Measurements from ENCODE around the gene TSPAN4.

The TSPAN4 gene

DNA sequence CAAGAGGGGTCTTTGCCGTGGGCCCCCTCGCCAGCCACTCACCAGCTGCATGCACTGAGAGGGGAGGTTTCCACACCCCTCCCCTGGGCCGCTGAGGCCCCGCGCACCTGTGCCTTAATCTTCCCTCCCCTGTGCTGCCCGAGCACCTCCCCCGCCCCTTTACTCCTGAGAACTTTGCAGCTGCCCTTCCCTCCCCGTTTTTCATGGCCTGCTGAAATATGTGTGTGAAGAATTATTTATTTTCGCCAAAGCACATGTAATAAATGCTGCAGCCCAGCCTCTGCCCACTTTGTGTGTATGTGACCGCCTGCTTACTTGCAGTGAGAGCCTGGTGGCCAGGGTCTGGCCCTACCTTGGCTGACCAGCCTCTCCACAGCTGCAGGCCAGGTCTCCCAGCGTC is 17.7 kb upstream of the TSPAN4 start:
- DNase-seq, result no peak

DNA sequence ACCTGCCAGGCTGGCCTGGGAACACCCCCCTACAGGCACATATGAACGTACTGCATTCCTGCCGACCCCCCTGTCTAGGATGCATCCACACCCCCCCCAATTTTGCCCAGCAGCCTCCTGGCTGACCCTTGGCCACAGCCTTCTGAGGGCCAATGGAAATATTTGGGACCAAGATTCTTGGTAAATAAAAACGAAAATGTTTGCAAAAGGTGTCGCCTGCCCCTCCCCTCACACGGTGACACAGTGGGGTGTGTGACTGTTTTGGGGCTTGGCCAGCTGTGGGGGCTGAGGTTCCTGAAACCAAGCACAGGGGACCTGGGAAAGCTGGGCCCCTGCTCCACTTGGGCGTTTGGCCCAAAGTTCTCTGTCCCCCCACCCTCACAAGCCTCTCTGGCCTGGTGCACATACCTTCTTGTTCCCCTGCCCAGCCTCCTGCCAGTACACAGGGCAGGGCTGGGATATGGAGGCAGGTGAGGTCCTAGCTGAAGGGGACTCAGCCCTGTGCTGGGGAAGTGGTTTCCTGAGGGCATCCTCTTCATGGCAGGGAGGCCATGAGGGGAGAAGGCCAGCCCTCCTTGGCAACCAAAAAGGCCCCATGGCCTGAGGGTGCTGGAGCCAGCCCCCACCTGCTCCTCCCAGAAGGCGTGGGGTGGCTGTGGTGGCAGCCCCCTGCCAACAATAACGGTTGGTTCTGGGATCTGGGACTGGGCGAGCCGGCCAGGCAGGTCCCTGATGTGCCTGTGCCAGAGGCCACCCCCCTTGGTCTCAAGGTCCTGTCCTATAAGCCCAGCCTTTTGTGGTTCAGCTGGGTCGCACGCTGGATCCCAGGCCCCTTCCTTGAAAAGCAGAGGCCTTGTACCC is 17.1 kb upstream of the TSPAN4 start:
- no peak for DNase-seq

DNA sequence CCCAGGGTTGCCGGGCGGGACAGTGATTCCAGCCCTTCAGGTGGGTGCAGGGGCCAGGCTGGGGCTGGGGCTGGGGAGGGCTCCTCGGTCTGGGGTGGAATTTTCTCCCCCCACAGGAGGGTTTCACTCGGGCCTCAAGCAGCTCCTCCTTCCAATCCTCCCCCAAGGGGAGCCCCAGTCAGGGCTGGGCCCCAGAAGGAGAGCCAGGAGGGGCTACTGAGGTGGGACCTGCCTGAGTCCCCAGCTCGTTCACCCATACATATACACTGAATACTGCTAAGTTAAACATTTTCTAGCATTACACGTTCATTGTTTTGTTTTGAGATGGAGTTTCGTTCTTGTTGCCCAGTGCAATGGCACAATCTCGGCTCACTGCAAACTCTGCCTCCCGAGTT is 16.4 kb upstream of the TSPAN4 start:
- no peak for DNase-seq

DNA sequence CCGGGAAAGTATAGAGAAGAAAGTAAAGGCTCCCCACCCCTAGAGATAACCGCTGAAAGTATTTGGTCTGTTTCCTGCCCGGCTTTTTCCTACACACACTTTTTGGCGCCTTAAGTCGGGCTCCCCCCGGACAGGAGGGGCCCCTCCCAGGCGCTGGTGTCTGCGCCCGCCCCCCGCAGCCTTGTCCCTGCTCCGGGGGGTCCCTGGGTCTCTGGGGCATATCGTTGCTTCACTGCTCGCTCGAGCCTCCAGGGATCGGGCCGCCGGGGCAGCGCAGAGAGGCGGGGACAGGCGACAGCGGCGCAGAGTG is 15.9 kb upstream of the TSPAN4 start:
- no peak for DNase-seq

DNA sequence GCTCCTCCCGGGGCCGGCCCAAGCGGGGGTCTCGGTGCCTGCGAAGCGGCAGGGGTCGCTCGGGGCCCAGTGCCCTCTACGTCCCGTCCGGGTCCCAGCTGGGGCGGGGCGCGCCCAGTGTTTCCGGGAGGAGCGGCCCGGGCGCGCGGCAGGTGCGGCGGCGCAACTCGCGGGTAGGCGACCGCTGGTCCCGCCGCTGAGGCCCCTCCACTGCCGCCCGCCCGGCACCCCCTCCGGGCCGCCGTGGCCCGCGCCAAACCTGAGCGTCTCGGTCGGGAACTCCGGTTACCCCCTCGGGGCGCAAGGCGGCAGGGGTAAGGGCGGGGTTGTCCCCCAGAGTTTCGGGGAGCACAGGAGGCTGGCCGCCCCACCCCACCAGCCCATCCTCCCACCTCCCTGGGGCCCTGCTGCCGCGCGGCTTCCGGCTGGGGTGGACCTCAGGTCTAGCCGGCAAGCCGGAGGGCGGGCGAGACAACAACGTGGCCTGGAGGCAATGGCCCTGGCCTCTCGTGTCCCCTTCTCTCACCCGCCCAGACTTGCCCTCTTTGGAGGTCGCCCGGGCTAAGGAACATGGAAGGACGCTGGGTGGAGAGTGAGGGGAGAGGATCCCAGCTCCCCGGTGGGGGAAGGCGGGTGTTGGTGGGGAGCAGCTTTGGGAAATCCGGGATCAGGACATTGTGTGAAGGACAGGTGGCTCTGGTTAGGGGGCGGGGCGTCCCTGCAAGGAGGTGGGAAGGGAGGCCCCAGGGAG is 15.3 kb upstream of the TSPAN4 start:
- DNase-seq, result no peak

DNA sequence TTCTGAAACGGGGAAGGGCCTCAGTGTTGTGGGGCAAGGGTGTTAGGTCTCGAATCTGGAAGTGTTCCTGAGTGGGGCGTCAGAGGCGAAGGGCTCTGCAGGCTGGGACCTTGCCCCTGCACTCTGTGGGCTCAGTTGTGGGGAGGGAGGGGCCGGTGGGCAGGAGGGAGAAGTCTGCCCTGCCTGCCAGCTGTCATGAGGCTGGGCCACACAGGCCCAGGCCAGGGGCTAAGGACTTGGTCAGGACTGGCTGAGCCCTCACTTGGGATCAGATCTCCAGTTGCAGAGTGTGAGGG is 14.8 kb upstream of the TSPAN4 start, which contains the start of gene CRACR2B:
TSS of gene CRACR2B (plus strand) at position 23 of the 296 bp plus-strand sequence. CDS start 689 bp downstream, outside the sequence.
- DNase-seq, result no peak

DNA sequence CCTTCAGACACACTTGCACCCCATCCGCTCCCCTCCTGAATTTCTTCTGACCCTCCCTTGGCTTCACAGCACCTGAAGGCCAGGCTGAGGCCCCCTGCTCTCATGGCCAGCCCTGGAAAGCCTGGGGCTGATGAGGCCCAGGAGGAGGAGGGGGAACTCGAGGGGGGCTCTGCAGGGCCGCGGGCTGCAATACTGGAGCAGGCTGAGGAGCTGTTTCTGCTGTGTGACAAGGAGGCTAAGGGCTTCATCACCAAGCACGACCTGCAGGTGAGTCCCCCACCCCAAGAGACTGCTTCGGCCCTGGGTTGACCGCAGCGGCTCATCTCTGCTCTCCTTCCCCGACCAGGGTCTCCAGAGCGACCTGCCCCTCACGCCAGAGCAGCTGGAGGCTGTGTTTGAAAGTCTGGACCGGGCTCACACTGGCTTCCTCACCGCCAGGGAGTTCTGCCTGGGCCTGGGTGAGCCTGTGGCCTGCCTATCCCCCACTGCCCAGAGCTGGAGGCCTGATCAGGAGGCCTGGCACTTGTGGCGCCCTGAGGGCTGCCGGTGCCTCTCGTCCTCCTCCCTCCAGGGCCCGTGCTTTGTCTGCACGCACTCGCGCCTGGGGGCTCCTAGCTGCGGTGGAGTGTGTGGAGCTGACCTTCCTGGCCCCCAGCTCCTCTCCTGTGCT is 14.0 kb upstream of the TSPAN4 start:
- no peak for DNase-seq

DNA sequence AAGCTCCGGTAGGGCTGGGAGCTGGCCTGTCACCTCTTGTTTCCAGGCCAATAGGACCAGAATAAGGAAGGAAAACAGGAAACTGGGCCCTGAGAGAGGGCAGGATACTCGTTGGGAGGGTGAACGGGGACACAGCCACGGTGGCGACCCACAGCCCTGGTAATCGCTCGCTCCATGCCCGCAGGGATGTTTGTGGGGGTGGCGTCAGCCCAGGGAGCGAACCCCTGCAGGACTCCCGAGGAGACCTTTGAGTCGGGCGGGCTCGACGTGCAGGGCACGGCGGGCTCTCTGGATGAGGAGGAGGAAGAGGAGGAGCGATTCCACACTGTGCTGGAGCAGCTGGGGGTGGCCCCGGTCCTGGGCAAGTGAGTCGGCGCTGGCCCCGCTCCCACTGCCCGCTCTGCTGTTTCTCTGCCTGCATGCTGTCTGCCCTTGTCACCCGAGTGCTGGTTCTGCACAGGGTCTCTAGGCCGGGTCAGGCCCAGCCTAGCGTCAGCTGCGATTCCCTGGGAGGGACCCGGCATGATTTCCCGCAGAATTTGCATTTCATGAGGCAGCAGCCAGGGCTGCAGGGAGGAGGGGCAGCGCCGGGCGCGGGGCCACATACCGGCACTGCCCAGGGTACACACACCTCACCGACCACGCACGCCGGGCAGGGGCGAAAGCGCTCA is 13.3 kb upstream of the TSPAN4 start:
- no peak for DNase-seq

DNA sequence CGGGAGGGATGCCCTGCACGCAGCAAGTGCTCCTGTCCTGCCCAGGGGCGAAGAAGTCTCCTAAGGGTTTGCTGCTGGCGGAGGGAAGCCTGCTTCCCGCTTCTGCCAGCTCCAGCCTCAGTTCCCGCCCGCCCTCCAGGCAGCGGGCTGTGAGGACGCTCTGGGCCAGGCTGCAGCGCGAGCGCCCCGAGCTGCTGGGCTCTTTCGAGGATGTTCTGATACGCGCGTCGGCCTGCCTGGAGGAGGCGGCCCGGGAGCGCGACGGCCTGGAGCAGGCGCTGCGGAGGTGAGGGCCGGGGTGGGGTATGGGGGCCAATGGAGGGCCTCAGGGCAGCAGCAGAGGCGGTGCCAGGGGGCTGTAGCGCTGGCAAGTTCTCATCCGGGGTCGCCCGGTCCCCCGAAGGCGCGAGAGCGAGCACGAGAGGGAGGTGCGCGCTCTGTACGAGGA is 12.8 kb upstream of the TSPAN4 start:
- DNase-seq, result no peak

DNA sequence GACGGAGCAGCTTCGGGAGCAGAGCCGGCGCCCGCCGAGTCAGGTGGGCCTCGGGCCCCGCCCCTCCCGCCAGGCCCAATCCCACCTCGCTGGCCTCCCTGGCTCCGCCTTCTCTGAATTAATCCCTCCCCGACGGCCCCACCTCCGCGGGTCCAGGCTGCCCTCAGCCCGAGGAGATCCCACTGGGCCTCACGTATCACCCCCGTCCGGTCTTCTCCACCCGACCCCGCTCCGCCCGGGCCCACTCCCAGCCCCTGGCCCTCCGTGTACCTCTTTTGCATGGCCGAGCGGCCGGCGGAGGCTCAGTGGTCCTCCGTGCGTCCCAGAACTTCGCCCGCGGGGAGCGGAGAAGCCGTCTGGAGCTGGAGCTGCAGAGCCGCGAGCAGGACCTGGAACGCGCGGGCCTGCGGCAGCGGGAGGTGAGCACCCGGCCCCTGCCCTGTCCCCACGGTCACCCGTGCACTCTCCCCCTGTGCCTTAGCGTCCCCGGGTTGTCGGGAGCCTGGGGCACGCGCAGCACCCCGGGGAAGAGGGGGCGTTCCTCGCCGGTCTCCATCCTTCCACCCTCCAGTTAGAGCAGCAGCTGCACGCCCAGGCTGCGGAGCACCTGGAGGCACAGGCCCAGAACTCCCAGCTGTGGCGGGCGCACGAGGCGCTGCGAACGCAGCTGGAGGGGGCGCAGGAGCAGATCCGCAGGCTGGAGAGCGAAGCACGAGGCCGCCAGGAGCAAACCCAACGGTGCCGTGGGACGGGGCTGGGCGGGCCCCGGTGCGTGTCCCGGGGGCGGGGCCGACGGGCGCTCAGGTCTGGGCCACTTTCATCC is 12.1 kb upstream of the TSPAN4 start:
- peak; percentile 79 for DNase-seq

DNA sequence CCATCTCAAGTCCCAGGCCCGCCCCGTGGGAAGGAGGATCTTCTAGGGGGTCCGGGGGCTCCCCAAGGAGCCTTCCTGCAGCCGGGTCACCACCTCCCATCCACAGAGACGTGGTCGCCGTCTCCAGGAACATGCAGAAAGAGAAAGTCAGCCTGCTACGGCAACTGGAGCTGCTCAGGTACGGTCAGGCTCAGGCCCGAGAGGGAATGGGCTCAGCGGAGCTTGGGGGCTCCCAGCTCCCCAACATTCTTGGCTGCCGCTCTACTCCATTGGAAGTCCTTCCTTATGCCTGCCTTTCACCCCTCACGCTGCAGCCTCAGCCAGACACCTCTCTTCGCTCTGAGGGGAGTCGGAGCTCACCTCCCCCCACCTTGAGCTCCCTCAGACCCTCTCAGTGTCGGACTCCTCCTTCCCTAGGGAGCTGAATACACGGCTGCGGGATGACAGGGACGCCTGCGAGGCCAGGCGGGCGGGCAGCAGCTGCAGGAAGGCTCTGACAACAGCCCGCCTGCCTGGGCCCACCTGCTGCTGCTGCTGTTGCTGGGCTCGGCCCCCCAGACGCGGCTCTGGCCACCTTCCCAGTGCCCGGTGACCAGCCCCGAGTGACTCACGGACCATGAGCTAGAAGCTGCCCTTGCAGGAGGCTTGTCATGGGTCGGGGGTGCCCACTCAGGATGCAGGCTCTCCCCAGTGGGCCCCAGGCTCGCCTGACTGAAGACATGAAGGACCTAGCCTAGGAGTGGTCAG is 11.4 kb upstream of the TSPAN4 start:
- peak; percentile 63 for DNase-seq

DNA sequence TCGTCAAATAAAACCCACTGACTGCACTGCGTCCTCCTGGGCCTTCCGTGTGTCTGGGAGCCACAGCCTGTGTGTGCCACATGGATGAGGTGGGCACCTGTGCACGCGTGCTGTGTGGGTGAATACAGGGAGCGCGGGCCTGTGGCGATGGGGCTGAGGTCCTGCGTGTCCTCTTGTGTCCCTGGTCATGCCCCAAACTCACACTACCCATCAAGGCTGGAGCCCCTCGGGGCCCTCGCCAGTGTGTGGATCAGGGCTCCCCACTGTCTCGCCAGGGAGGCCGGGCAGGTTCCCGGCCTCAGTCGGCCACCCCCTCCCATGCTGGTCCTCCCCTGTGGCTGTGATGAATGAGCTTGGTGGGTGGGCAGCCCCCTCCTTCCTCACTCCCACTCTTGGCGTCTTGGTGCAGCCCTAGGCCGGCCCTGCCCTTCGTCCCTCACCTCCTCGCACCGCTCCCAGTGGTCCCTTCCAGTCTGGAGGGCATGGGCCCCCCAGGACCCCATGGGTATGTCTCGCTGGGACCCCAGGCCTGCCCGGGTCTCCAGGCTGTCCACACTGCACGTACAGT is 10.6 kb upstream of the TSPAN4 start:
- no peak for DNase-seq

DNA sequence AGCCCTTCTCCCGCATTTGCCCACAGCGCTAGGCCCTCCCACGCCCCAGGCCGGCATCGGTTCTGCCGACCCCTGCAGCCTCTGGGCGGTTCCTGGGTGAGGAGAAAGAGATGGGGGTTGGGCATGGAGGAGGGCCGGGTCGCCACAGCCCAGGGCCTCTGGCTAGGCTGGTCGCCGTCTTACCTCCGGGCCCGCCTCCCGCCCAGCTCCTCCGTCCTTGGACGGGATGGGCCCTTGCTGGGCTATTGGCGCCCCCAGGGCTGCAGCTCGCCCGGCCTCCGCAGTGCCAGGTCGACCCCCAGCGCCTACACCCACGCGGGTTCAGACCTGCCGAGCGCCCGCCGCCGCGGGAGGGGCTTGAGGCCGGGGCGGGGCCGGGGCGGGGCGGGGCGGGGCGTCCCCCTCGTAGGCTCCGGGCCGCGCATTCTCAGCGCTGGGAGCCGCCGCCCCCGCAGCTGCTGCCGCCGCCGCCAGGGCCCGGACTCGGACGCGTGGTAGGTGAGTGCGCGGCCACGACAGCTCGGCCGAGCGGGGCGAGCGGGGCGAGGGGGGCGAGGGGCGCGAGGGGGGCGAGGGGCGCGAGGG is 10.0 kb upstream of the TSPAN4 start, which contains the start of gene CD151:
TSS of gene CD151 (plus strand) at position 424 of the 585 bp plus-strand sequence. CDS start 3,118 bp downstream, outside the sequence.
- DNase-seq, result peak; percentile 17

DNA sequence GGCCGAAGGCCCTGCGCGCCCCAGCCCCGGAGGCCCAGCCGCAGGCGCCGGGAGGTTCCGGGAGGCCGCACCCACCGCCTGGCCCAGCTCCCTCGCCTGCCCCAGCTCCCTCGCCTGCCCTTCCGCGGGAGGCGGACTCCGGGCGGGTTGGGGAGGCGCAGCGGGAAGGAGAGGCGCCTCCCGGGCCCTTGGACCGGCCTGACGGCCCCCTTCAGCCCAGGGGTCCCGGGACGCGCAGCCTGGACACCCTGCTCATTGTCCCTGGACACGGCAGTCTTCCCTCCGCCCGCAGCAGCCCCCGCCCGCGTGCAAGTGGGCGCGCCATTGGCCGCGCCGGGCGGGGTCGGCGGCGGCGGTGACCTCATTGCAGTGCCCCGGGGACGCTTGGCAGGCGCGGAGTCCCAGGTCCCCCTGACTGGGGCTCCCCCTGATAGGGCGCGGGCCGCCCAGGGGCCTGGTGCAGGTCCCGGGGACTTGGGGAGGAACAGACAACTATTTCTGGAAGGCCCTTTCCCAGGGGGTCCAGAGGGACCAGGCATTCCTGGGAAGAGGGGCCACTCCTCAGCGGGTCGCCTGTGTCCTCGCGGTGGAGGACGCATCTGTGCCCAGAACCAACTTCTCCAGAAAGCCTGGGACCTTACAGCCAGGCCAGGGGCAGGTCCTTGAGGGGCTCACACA is 9.4 kb upstream of the TSPAN4 start:
- no peak for DNase-seq

DNA sequence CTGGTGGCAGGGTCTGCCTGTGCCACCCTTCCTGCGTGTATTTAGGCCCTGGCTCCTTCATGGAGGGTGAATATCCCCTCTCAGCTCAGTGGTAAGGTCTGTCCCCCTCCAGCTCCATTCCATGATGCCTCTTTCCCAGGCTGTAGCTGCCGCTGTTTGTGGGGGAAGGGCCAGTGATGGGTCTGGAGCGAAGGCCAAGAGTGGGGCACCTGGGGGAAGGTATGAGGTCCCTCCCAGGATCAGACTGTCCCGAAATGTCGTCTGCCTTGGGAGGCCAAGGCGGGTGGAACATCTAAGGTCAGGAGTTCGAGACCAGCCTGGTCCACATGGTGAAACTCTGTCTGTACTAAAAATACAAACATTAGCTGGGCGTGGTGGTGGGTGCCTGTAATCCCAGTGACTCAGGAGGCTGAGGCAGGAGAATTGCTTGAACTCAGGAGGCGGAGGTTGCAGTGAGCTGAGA is 8.8 kb upstream of the TSPAN4 start:
- no peak for DNase-seq

DNA sequence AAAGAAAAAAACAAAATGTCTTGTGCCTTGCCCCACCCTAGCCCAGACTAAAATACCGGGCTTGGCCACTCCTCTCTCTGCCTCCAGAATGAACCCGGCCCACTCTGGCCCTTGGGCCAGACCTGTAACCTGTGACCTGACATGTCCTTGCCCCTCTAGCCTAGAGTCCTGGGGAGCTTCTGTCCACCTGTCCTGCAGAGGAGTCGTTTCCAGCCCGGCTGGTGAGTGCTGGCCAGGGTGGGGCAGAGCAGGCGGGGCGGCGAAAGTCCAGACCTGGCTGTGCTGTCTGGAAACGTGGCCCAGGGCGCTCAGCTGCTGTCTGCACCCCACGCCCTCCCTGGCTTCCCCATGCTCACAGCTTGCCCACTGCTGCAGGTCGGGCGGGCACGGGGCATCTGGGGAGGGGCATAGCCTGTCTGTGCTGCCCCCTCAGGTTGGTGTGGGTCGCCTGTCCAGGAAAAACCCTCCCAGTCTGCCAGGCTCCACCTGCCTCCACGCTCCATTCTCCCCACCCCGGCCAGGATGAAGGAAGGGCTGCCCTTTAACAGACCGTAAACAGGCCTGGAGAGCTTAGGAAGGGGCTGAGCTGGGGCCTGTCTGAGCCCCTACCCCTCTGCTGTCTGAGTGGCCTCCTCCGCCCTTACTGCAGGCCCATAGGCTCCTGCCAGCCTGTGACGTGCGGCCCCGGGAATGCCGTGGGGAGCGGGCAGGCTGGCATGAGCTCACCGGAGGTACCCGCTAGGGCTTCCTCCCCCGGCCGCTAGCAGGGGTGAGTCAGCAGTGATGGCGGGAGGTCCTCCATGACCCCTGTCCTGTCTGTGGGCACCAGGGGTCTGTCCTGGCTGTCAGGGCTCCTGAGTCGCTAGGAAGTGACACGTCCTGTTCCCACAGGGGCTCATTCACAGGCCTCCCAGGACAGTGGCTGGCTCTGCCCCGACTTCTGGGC is 8.0 kb upstream of the TSPAN4 start:
- no peak for DNase-seq

DNA sequence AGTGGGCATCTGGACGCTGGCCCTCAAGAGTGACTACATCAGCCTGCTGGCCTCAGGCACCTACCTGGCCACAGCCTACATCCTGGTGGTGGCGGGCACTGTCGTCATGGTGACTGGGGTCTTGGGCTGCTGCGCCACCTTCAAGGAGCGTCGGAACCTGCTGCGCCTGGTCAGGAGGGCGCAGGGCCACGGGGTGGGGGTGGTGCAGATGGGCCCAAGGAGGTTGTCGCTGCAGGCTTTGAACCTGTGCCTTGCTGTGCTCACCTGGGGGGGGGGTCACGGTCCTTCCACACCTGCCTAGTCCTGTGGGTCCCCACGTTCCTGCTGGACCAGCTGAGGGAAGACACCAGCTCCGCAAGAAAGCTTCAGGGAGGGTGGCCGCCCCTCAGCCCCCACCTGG is 6.4 kb upstream of the TSPAN4 start:
- DNase-seq, result no peak

DNA sequence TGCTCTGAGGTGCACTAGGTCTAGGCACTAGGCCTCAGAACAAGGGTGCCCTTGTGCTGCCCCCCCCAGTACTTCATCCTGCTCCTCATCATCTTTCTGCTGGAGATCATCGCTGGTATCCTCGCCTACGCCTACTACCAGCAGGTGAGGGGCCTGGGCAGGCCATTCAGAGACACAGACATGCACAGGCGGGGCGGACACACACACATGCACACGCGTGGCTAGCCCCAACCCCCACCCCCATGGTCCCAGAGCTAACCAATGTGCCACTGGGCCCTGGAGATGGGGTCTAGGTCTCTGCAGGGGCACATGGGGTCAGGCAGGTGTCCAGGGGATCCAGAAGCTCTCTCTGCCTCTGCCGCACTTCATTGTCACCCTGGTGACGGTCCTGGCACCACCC is 6.0 kb upstream of the TSPAN4 start:
- no peak for DNase-seq

Data from COR-L47 (cell line).